Adrenal gland (tissue), 5 donors: Measurements from ENCODE around the gene PER3.

Experiments
- POLR2A ChIP-seq, 2 donors: fragments of 450-650 bp; IDR thresholded peaks; one replicate each; pipeline ENCODE4 v1.6.1; 2017; ENCODE audit warnings: antibody characterized with exemption in 2 of 2, mild to moderate bottlenecking in 2 of 2, moderate library complexity in 1 of 2
- TF ChIP-seq, protein P1 (sequence below), 6 experiments: fragments of 450-650 bp in 4 of 6; fragments of 200-600 bp in 2 of 6; sonication (generic) in 1 of 6; IDR thresholded peaks; 1 replicate in 5 of 6; 2 replicates in 1 of 6; pipeline versions ENCODE4 v1.5.1 to v1.8.0; 2016 to 2021; ENCODE audit warnings: antibody characterized with exemption in 6 of 6, mild to moderate bottlenecking in 2 of 6, moderate library complexity in 1 of 6
- donor health status: DM: no; HTN: no; CAD: no.

DNA sequence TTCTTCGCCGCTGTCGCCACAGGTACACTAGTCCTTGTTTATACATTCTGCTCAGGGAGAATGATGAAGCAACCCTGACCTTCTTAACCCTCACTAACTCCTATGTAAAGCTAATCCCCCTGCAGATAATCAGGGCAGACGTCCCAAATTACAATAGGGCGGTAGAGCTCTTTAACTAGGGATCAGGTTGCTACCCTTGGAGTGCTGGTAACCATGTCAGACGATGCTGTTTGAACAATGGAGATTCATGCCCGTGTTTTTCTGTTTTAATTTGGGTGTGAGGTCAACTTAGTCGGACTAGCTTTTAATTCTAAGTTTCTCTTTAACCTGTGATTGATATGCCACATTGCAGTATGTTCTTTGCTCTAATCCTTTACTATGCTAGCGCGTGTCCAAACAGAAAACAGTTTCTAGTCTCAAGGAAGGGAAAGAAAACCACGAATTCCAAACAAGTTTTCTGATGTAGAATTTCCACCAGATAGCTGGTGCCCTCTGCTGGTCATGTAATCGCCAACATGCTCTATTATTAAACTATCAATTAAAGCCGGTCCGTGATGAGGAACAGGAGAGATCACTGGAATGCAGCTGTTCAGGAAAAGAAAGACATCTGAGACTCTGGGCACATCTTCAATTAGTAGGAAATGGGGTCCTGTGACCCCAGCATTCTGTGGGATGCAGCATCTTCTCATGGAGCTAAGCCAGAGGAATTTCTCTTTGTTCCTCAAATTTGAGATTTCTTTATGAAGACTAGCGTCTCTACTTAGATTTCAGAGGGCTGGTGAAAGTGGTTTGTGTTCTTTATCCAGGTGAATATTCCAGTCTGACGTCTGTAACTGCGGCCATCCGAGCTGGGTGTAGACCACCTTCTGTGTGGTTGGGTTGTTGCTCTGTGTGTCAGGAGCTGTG, 31.3 kb upstream of the PER3 start:
- TF ChIP-seq, protein P1, sequence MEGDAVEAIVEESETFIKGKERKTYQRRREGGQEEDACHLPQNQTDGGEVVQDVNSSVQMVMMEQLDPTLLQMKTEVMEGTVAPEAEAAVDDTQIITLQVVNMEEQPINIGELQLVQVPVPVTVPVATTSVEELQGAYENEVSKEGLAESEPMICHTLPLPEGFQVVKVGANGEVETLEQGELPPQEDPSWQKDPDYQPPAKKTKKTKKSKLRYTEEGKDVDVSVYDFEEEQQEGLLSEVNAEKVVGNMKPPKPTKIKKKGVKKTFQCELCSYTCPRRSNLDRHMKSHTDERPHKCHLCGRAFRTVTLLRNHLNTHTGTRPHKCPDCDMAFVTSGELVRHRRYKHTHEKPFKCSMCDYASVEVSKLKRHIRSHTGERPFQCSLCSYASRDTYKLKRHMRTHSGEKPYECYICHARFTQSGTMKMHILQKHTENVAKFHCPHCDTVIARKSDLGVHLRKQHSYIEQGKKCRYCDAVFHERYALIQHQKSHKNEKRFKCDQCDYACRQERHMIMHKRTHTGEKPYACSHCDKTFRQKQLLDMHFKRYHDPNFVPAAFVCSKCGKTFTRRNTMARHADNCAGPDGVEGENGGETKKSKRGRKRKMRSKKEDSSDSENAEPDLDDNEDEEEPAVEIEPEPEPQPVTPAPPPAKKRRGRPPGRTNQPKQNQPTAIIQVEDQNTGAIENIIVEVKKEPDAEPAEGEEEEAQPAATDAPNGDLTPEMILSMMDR (IDR thresholded peaks at IDR 0.05): peak; percentile 69 to 91 (median 82)
- no peak for TF ChIP-seq POLR2A (IDR thresholded peaks at IDR 0.05)
